Suprapubic skin (tissue), 4 donors: ENCODE data around the gene PROC. TPM values are rescaled to one million over a fixed set of nuclear protein-coding genes. Genes with fewer than 3 reads are reported as not detected.

Source experiments
- DNase-seq, 2 donors: peaks; one replicate each; pipeline ENCODE4 v3.0.0-alpha.2; 2019; ENCODE audit warnings: low spot score in 2 of 2
- H3K27ac ChIP-seq: fragments of 200-600 bp; sonication (generic); one replicate; pipeline ENCODE4 v1.5.1; 2019
- H3K27me3 ChIP-seq: fragments of 200-600 bp; sonication (generic); one replicate; pipeline ENCODE4 v1.5.1; 2019
- H3K36me3 ChIP-seq: fragments of 200-600 bp; sonication (generic); one replicate; pipeline ENCODE4 v1.5.1; 2019
- H3K4me1 ChIP-seq: fragments of 200-600 bp; sonication (generic); one replicate; pipeline ENCODE4 v1.5.1; 2019
- H3K4me3 ChIP-seq: fragments of 200-600 bp; sonication (generic); one replicate; pipeline ENCODE4 v1.5.1; 2019; ENCODE audit warnings: mild to moderate bottlenecking
- H3K9me3 ChIP-seq: fragments of 200-600 bp; sonication (generic); one replicate; pipeline ENCODE4 v1.5.1; 2019
- CTCF ChIP-seq, 2 donors: fragments of 200-600 bp in 1 of 2; fragments of 450-650 bp in 1 of 2; sonication (generic) in 1 of 2; IDR thresholded peaks; one replicate each; pipeline ENCODE4 v1.5.1; 2016 to 2019; ENCODE audit warnings: antibody characterized with exemption in 2 of 2, mild to moderate bottlenecking in 1 of 2, moderate library complexity in 1 of 2
- EP300 ChIP-seq: sonication (generic); formaldehyde crosslinking; IDR thresholded peaks from one replicate; pipeline ENCODE4 v1.6.1; 2017; ENCODE audit warnings: antibody characterized with exemption
- POLR2A ChIP-seq, 2 donors: fragments of 450-650 bp; IDR thresholded peaks; one replicate each; pipeline ENCODE4 v1.6.1; 2017; ENCODE audit warnings: antibody characterized with exemption in 2 of 2, mild to moderate bottlenecking in 2 of 2, moderate library complexity in 2 of 2
- POLR2AphosphoS5 ChIP-seq, 3 donors: sonication (generic); formaldehyde crosslinking; IDR thresholded peaks; one replicate each; pipeline ENCODE4 v1.6.1; 2017; ENCODE audit warnings: antibody characterized with exemption in 3 of 3
- WGBS: methylation state at CpG from one replicate; pipeline ENCODE4 v1.1.5; 2018; 5-methylcytosine and 5-hydroxymethylcytosine counted together
- total RNA-seq, 4 donors: library from RNA; depleted of rRNA; stranded (reverse); fragments of >200 nt; gene quantifications; one replicate each; pipeline ENCODE4 v1.1.0, GENCODE V29; 2016

PROC gene
- total RNA-seq, 4 donors from 2014 or later = 0.36 to 7.1 TPM; not detected in 2

DNA sequence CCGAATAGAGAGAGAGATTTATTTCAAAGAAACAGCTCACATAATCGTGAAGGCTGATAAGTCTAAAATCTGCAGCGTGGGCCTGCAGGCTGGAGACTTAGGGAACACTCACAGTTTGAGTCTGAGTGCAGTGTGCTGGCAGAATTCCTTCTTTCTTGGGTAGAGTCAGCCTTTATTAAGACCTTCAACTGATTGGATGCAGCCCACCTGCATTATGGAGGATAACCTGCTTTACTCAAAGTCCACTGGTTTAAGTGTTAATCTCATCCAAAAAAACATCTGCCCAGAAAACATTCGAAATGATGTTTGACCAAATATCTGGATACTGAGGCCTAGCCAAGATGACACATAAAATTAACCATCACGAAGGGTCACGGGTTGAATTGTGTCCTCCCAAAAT, 16.3 kb downstream of the PROC start:
- TF ChIP-seq POLR2A (IDR thresholded peaks at IDR 0.05) (no peak), CTCF (IDR thresholded peaks at IDR 0.05) (no peak), POLR2AphosphoS5 (IDR thresholded peaks at IDR 0.05) (no peak), EP300 (no peak)
- no peaks in the 10 kb centered on the region for H3K4me1 ChIP-seq
- DNase-seq = no peak
- WGBS = 94% methylated on average over 6 of the region's 6 CpGs
- no peak overlapping the region for H3K4me3 ChIP-seq
- peaks cover 3% of the 10 kb centered on the region for H3K36me3 ChIP-seq
- H3K9me3 ChIP-seq = no peaks in the 10 kb centered on the region
- H3K27ac ChIP-seq = no peak overlapping the region
- H3K27me3 ChIP-seq = no peaks in the 10 kb centered on the region

- DNase-seq = no peak
- Histone ChIP-seq H3K27me3 (no peaks in the 10 kb centered on the region), H3K27ac (no peak overlapping the region), H3K4me1 (no peaks in the 10 kb centered on the region), H3K9me3 (no peaks in the 10 kb centered on the region), H3K36me3 (no peaks in the 10 kb centered on the region), H3K4me3 (no peak overlapping the region)
- WGBS = 84% methylated on average over 9 of the region's 9 CpGs
- no peak for TF ChIP-seq POLR2AphosphoS5 (IDR thresholded peaks at IDR 0.05)
- no peak for TF ChIP-seq EP300
- TF ChIP-seq POLR2A (IDR thresholded peaks at IDR 0.05) = no peak
- no peak for TF ChIP-seq CTCF (IDR thresholded peaks at IDR 0.05)
These were observed 18.8 kb downstream of the PROC start for GRCh38 chr2:127437056-127437455.

DNA sequence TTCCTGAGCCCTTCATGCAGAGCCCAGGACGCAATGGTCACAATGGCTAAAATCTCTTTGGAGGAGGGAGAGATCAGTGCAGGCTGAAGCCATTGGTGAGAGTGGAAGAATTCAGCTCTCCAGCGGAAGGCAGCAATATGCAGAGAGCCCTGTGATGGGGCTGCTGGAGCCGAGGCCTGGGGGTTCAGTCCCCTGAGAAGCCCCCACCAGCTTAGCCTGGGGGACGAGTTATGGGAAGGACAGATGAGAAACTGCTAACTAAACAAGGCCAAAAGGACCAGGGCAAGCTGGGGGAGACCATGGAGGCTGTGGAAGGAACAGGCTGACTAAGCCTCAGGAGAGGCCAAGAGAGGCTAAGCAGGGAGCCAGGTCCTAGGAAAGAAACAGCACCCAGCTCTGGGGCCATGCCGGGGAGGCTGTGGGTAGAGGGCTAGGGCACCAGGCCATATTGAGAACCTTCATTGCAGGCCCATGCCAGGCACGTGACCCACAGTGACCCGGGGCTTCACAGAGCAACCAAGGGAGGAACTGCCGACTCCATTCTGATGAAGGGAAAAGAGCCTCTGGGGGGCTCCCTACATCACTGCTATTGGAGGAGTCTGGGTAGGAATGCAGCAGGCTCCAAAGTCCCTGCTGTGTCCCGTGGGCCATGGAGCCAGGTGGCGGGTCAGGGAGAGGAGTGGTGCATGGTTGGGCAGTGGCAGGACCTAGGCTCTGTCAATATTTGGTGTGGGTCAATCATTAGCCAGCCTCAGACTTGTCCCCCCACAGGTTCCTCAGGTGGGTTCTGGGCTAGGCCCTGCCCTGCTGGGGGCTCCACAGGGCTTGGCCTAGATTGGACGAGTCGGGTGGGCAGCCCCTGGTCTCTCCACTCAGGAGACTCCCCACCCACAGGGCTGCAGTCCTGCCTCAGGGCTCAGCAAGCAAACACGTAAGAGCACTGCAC, 19.8 kb downstream of the PROC start:
- DNase-seq = no peak
- H3K27ac ChIP-seq = no peak overlapping the region
- WGBS = 77% methylated on average over 10 of the region's 13 CpGs
- H3K27me3 ChIP-seq = no peaks in the 10 kb centered on the region
- H3K36me3 ChIP-seq = no peaks in the 10 kb centered on the region
- TF ChIP-seq EP300 = no peak
- no peak for TF ChIP-seq POLR2A (IDR thresholded peaks at IDR 0.05)
- no peak for TF ChIP-seq POLR2AphosphoS5 (IDR thresholded peaks at IDR 0.05)
- no peak for TF ChIP-seq CTCF (IDR thresholded peaks at IDR 0.05)
- H3K4me1 ChIP-seq = no peaks in the 10 kb centered on the region
- no peak overlapping the region for H3K4me3 ChIP-seq
- no peaks in the 10 kb centered on the region for H3K9me3 ChIP-seq

GRCh38 chr2:127439343-127439742, 21.1 kb downstream of the PROC start:
- Histone ChIP-seq H3K27me3 (no peaks in the 10 kb centered on the region), H3K4me1 (no peaks in the 10 kb centered on the region), H3K9me3 (no peaks in the 10 kb centered on the region), H3K4me3 (no peak overlapping the region), H3K27ac (no peak overlapping the region), H3K36me3 (no peaks in the 10 kb centered on the region)
- TF ChIP-seq CTCF (IDR thresholded peaks at IDR 0.05) (no peak), EP300 (no peak), POLR2AphosphoS5 (IDR thresholded peaks at IDR 0.05) (no peak), POLR2A (IDR thresholded peaks at IDR 0.05) (no peak)
- WGBS = 73% methylated on average over 4 of the region's 5 CpGs
- no peak for DNase-seq

- 86% methylated on average over 2 of the region's 2 CpGs for WGBS
These were observed 30.3 kb downstream of the PROC start for GRCh38 chr2:127448526-127448925.

More at GRCh38 chr2:127448526-127448925, 30.3 kb downstream of the PROC start:
- no peak for TF ChIP-seq EP300
- no peak for TF ChIP-seq CTCF (IDR thresholded peaks at IDR 0.05)
- no peak for TF ChIP-seq POLR2A (IDR thresholded peaks at IDR 0.05)
- no peak for TF ChIP-seq POLR2AphosphoS5 (IDR thresholded peaks at IDR 0.05)
- no peak overlapping the region for H3K27ac ChIP-seq
- H3K9me3 ChIP-seq = no peaks in the 10 kb centered on the region
- no peaks in the 10 kb centered on the region for H3K27me3 ChIP-seq
- DNase-seq = no peak
- no peaks in the 10 kb centered on the region for H3K36me3 ChIP-seq
- H3K4me3 ChIP-seq = no peak overlapping the region
- H3K4me1 ChIP-seq = no peaks in the 10 kb centered on the region
